ENCODE data around the gene SLCO2A1. TPM values are rescaled to one million over a fixed set of nuclear protein-coding genes. Genes with fewer than 3 reads are reported as not detected.

Gene SLCO2A1
- total and polyA plus RNA-seq, 4 experiments from 2014 or later = not detected

DNA sequence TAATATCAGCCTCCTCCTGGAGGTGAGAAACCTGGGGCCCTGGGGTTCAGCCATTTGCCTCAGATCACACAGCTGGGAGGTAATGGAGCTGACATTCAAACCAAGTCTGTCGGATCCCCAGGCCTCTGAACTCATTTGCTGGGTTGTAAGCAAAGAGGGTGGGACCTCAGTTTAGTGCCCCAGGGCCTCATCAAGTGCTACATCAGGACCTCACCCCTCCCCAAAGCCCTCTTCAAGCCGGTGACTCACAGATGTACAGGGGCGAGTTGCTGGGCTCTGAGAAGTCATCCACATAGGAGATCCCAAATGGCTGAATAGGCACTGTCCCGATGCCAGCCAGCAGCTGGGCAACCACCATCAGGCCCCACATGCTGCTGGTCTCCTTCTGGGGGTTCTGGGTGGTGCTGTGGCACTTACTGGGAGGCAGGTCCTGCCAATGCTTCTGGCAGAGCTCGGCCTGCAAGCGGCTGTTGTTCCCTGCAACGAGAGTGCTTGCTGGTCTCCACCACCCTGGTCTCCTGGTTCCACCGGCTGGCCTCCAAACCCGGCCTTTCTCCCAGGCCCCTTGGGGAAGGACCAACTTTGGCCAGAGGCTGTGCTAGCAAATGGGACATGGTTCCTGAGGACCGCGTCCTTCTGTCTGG lies 74.9 kb downstream of the SLCO2A1 start:
- no peaks in the 10 kb centered on the region for H3K36me3 Mint-ChIP-seq
- CTCF ChIA-PET (ENCODE audit: partially characterized antibody) = no interaction called here

DNA sequence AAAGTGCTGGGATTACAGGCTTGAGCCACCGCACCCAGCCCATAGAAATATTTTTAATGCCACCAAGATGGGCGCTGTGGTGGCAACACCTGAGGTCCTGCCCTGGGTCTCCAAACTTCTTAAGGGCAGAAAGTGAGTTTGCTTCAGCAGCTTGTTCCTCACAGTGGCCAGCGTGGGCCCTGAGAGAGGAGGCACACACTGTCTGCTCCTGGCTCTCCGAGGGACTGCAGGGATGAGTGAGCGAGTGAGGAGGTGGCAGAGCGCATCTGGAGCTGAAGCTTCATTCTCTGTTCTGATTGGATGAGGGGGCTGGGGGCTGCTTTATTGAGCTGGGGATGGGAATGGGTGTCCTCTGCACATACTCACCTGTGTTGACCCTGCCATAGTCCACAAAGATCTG lies 76.4 kb downstream of the SLCO2A1 start:
- peaks cover 0 to 2% (median 0%) of the 10 kb centered on the region in 8 donors for H3K9me3 Mint-ChIP-seq
- no peaks in the 10 kb centered on the region for H3K27me3 ChIP-seq (ENCODE audit: insufficient read depth, low read length)
- no peak for DNase-seq
- ChIA-PET POLR2A (ENCODE audit: partially characterized antibody) (no interaction called here), CTCF (ENCODE audit: partially characterized antibody) (no interaction called here)
- no peak overlapping the region for H3K27ac Mint-ChIP-seq
- no peak overlapping the region for H3K27ac ChIP-seq (ENCODE audit: low read depth, low read length)
- peaks cover 6 to 12% of the 10 kb centered on the region in 2 donors for H3K27me3 Mint-ChIP-seq
- no peaks in the 10 kb centered on the region for H3K36me3 ChIP-seq (ENCODE audit: insufficient read depth, low read length)
- H3K4me3 Mint-ChIP-seq = no peak overlapping the region
- H3K9me3 ChIP-seq (ENCODE audit: control insufficient read depth in 1 of 2, low read length in 2 of 2) = no peaks in the 10 kb centered on the region
- no peak overlapping the region for H3K4me3 ChIP-seq (ENCODE audit: low read length in 2 of 2)
- intact Hi-C loops (cut with micrococcal nuclease) = no loop called here
- no peaks in the 10 kb centered on the region for H3K4me1 Mint-ChIP-seq
- no peaks in the 10 kb centered on the region for H3K36me3 Mint-ChIP-seq
- H3K4me1 ChIP-seq (ENCODE audit: insufficient read depth, low read length) = no peaks in the 10 kb centered on the region

More for the DNA sequence above, 74.9 kb downstream of the SLCO2A1 start:
- H3K4me3 ChIP-seq (ENCODE audit: low read length in 2 of 2) = no peak overlapping the region
- DNase-seq = no peak
- no peak overlapping the region for H3K4me3 Mint-ChIP-seq
- intact Hi-C loops (cut with micrococcal nuclease) = no loop called here
- POLR2A ChIA-PET (ENCODE audit: partially characterized antibody) = no interaction called here
- H3K36me3 ChIP-seq (ENCODE audit: insufficient read depth, low read length) = no peaks in the 10 kb centered on the region
- H3K27me3 ChIP-seq (ENCODE audit: insufficient read depth, low read length) = no peaks in the 10 kb centered on the region
- H3K4me1 Mint-ChIP-seq = no peaks in the 10 kb centered on the region
- H3K4me1 ChIP-seq (ENCODE audit: insufficient read depth, low read length) = no peaks in the 10 kb centered on the region
- H3K27ac ChIP-seq (ENCODE audit: low read depth, low read length) = no peak overlapping the region
- no peak overlapping the region for H3K27ac Mint-ChIP-seq
- no peaks in the 10 kb centered on the region for H3K9me3 ChIP-seq (ENCODE audit: control insufficient read depth in 1 of 2, low read length in 2 of 2)
- H3K27me3 Mint-ChIP-seq = peaks cover 6 to 12% of the 10 kb centered on the region in 2 donors
- peaks cover 0 to 4% (median 0%) of the 10 kb centered on the region in 8 donors for H3K9me3 Mint-ChIP-seq

DNA sequence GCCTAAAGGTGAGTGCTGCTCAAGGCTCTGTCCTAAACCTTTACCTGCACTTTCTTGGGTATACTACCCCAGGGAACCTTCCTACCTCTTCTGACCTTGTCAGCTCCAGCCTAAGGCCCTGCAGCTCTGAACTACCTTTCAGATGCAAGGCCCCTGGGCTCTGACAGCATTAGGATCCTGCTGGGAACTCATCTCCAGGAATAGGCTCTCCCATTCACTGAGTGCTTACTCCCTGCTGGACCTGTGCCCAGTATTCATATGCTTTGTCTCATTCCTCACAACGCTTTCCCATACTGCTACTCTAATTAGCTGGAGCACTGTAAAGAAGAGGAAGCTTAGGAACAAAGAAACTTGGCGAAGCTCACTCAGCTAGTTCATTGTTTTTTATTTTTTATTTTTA lies 80.3 kb downstream of the SLCO2A1 start:
- Mint-ChIP-seq H3K27me3 (peaks cover 4 to 5% of the 10 kb centered on the region in 2 donors), H3K36me3 (no peaks in the 10 kb centered on the region), H3K9me3 (peaks cover 0 to 2% (median 0%) of the 10 kb centered on the region in 8 donors), H3K4me3 (no peak overlapping the region), H3K27ac (no peak overlapping the region), H3K4me1 (peaks cover 0 to 2% (median 0%) of the 10 kb centered on the region in 4 donors)
- Histone ChIP-seq H3K4me1 (ENCODE audit: insufficient read depth, low read length) (no peaks in the 10 kb centered on the region), H3K4me3 (ENCODE audit: low read length in 2 of 2) (no peak overlapping the region), H3K9me3 (ENCODE audit: control insufficient read depth in 1 of 2, low read length in 2 of 2) (no peaks in the 10 kb centered on the region), H3K27ac (ENCODE audit: low read depth, low read length) (no peak overlapping the region), H3K36me3 (ENCODE audit: insufficient read depth, low read length) (no peaks in the 10 kb centered on the region), H3K27me3 (ENCODE audit: insufficient read depth, low read length) (no peaks in the 10 kb centered on the region)
- no peak for DNase-seq
- intact Hi-C loops (cut with micrococcal nuclease) = no loop called here
- ChIA-PET POLR2A (ENCODE audit: partially characterized antibody) (no interaction called here), CTCF (ENCODE audit: partially characterized antibody) (interaction anchor here (1.7 kb wide), 1 partner anchor 131 kb away, joined by 4 read pairs; no protein-coding TSS in a partner anchor)

DNA sequence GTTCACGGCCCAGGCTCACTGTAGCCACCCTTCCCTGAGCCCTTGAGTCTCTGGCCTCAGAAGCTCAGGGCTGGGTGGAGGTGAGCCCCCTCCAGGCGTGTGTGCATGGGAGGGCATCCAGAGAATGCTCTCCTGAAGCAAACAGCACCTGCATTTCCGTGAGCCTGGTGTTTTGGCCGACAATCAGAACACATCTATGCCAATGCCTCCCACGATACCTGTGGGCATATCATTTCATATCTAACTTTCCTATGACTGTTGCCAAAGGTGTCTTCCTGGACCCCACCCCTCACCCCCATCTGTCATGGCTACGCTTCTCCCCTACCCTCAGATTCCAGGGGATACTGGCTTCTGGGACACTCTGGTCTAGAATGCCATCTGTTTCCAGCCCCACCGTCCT lies 80.7 kb downstream of the SLCO2A1 start:
- CTCF ChIA-PET (ENCODE audit: partially characterized antibody) = no interaction called here
- POLR2A ChIA-PET (ENCODE audit: partially characterized antibody) = no interaction called here
- Mint-ChIP-seq H3K36me3 (no peaks in the 10 kb centered on the region), H3K9me3 (peaks cover 0 to 2% (median 0%) of the 10 kb centered on the region in 8 donors), H3K27me3 (peaks cover 4 to 6% of the 10 kb centered on the region in 2 donors), H3K4me3 (no peak overlapping the region), H3K27ac (no peak overlapping the region), H3K4me1 (peaks cover 0 to 2% (median under 1%) of the 10 kb centered on the region in 4 donors)
- Histone ChIP-seq H3K4me3 (ENCODE audit: low read length in 2 of 2) (no peak overlapping the region), H3K36me3 (ENCODE audit: insufficient read depth, low read length) (no peaks in the 10 kb centered on the region), H3K4me1 (ENCODE audit: insufficient read depth, low read length) (no peaks in the 10 kb centered on the region), H3K9me3 (ENCODE audit: control insufficient read depth in 1 of 2, low read length in 2 of 2) (no peaks in the 10 kb centered on the region), H3K27ac (ENCODE audit: low read depth, low read length) (no peak overlapping the region), H3K27me3 (ENCODE audit: insufficient read depth, low read length) (no peaks in the 10 kb centered on the region)
- DNase-seq = no peak
- intact Hi-C loops (cut with micrococcal nuclease) = no loop called here

DNA sequence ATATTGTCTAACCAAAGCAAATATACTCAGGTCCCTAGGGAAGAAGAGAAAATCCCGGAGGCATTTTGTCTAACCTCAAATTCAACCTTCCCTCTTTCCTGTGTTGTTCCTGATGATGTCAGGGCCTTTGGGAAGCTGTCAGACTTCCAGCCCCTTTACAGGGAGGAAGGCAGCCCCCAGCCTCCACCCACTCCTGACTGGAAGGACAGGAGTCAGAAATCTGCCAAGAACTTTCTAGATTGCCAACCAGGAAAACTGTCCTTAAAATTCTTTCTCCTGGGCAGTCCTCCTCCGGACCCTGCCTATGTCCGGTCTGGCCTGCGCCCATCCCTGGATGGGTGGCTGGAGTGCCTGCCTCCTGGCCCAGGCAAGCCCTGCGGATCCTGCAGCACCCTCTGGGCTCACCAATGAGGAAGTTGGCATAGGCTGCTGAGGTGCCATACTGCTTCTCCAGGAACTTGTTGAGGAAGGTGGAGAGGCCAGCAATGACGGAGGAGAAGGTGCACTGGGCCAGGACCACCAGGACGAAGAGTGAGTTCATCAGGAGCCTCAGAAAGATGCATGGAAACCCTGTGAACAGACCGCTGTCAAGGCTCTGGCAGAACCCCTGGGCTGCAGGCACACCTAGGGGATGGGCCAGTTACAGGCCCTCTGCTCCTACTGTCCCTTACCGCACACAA lies 81.5 kb downstream of the SLCO2A1 start:
- H3K27me3 Mint-ChIP-seq = peaks cover under 1 to 6% of the 10 kb centered on the region in 2 donors
- POLR2A ChIA-PET (ENCODE audit: partially characterized antibody) = no interaction called here
- no peaks in the 10 kb centered on the region for H3K36me3 ChIP-seq (ENCODE audit: insufficient read depth, low read length)
- H3K9me3 ChIP-seq (ENCODE audit: control insufficient read depth in 1 of 2, low read length in 2 of 2) = no peaks in the 10 kb centered on the region
- no peaks in the 10 kb centered on the region for H3K9me3 Mint-ChIP-seq
- intact Hi-C loops (cut with micrococcal nuclease) = no loop called here
- no peaks in the 10 kb centered on the region for H3K27me3 ChIP-seq (ENCODE audit: insufficient read depth, low read length)
- no peaks in the 10 kb centered on the region for H3K36me3 Mint-ChIP-seq
- no peaks in the 10 kb centered on the region for H3K4me1 ChIP-seq (ENCODE audit: insufficient read depth, low read length)
- peaks cover 0 to 7% (median 3%) of the 10 kb centered on the region in 4 donors for H3K4me1 Mint-ChIP-seq
- CTCF ChIA-PET (ENCODE audit: partially characterized antibody) = no interaction called here
- no peak overlapping the region for H3K27ac Mint-ChIP-seq
- H3K4me3 ChIP-seq (ENCODE audit: low read length in 2 of 2) = no peak overlapping the region
- no peak for DNase-seq
- H3K27ac ChIP-seq (ENCODE audit: low read depth, low read length) = no peak overlapping the region
- H3K4me3 Mint-ChIP-seq = no peak overlapping the region

DNA sequence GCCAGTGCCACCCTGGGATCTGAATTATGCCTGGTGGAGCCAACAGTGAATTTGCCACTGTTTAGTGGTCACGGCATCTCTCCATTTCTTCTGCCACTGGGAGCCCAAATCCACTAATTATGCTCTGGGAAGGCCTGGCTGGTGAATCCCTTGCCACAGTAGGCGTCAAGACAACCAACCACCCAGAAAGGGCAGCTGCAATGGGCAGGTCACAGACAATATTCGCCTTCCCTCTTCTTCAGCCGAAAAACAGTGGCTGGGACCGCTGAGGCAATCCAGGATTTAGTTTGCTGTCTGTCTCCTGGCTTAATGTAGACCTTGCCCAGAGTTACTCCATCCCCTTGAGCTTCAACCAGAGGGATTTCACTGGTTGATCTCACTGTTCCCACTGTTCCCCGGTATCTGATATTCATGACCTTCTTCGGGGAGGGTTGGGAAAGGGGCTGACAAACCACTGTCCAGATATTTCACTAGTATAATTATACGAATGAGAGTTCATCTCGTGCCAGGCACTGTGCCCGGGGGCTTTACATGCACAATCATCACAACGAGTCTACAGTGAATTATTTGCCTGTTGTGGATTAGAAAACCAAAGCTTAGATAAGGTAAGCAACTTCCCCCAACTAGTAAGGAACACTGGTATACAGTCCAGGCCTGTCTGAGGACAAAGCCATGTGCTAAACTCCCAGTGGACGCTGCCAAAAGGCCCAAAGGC lies 84.2 kb downstream of the SLCO2A1 start:
- H3K36me3 ChIP-seq (ENCODE audit: insufficient read depth, low read length) = no peaks in the 10 kb centered on the region
- Mint-ChIP-seq H3K9me3 (no peaks in the 10 kb centered on the region), H3K27ac (no peak overlapping the region), H3K4me3 (no peak overlapping the region), H3K27me3 (peaks cover 2 to 11% of the 10 kb centered on the region in 2 donors), H3K4me1 (peaks cover 3 to 7% (median 6%) of the 10 kb centered on the region in 4 donors), H3K36me3 (no peaks in the 10 kb centered on the region)
- H3K9me3 ChIP-seq (ENCODE audit: control insufficient read depth in 1 of 2, low read length in 2 of 2) = no peaks in the 10 kb centered on the region
- H3K27me3 ChIP-seq (ENCODE audit: insufficient read depth, low read length) = no peaks in the 10 kb centered on the region
- DNase-seq = no peak
- ChIA-PET CTCF (ENCODE audit: partially characterized antibody) (interaction anchor here (0.6 to 1.5 kb wide), 2 partner anchors 22 to 694 kb away, joined by 3 read pairs; no protein-coding TSS in a partner anchor), POLR2A (ENCODE audit: partially characterized antibody) (no interaction called here)
- H3K27ac ChIP-seq (ENCODE audit: low read depth, low read length) = no peak overlapping the region
- H3K4me1 ChIP-seq (ENCODE audit: insufficient read depth, low read length) = no peaks in the 10 kb centered on the region
- intact Hi-C loops (cut with micrococcal nuclease) = no loop called here
- H3K4me3 ChIP-seq (ENCODE audit: low read length in 2 of 2) = no peak overlapping the region

DNA sequence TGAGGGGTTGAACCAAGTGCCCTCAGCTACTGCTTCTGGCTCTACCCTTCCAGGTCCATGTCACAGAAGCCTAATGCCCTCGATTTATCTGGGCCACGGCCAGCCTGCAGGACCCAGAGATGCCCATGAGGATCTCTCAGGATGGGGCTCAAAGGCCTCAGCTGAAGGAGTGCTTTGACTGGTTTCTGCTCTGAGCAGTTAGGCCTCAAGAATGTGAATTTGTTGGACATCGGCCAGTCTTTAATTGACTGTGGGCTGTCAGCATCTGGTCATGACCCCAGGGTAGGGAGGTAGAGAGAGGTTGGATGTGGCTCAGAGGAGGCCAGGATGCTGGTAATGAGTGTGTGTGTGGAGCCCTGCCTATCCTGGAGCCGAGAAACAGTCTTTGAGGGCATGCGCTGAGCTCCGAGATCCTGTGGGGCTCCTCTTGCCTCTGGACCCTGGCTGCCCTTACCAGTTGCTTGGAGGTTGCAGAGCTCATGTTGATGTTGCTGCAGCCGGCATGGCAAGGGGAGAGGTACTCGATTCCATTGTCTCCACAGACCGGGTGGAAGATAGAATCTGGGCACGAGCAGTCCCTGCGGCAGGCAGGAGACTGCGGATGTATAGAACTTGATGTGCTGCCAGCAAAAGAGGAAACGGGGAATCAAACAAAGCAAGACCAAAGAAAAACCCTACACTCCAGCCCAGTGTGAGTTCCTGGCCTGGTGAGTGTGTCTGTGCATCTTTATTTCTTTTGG lies 84.9 kb downstream of the SLCO2A1 start:
- Histone ChIP-seq H3K4me3 (ENCODE audit: low read length in 2 of 2) (no peak overlapping the region), H3K36me3 (ENCODE audit: insufficient read depth, low read length) (no peaks in the 10 kb centered on the region), H3K4me1 (ENCODE audit: insufficient read depth, low read length) (no peaks in the 10 kb centered on the region), H3K9me3 (ENCODE audit: control insufficient read depth in 1 of 2, low read length in 2 of 2) (no peaks in the 10 kb centered on the region), H3K27ac (ENCODE audit: low read depth, low read length) (no peak overlapping the region), H3K27me3 (ENCODE audit: insufficient read depth, low read length) (no peaks in the 10 kb centered on the region)
- DNase-seq = no peak
- Mint-ChIP-seq H3K36me3 (no peaks in the 10 kb centered on the region), H3K27ac (no peak overlapping the region), H3K4me3 (no peak overlapping the region), H3K9me3 (no peaks in the 10 kb centered on the region), H3K4me1 (peaks cover 3 to 7% (median 6%) of the 10 kb centered on the region in 4 donors), H3K27me3 (peaks cover 2 to 9% of the 10 kb centered on the region in 2 donors)
- CTCF ChIA-PET (ENCODE audit: partially characterized antibody) = interaction anchor here (0.6 to 1.5 kb wide), 3 partner anchors 17 to 695 kb away, joined by 3 read pairs; no protein-coding TSS in a partner anchor
- POLR2A ChIA-PET (ENCODE audit: partially characterized antibody) = no interaction called here
- intact Hi-C loops (cut with micrococcal nuclease) = no loop called here

Data from CD4-positive, alpha-beta memory T cell (primary cell).